Panc1 (cell line): ENCODE measurements around the gene POU2F2. TPM values are rescaled to one million over a fixed set of nuclear protein-coding genes. Genes with fewer than 3 reads are reported as not detected.

ENCODE experiments used
- ATAC-seq: fragments of 200-7000 bp; cut with Tn5 transposase; 2 replicates; pipeline ENCODE4 v1.9.1; 2020; ENCODE audit warnings: mild to moderate bottlenecking, moderate library complexity
- BruUV-seq: library from RNA; stranded (reverse); fragments of 400-500 nt; replicated peaks from 2 replicates; lab custom pipeline; 2021; lab: Mats Ljungman, UMichigan
- CTCF ChIA-PET: fragments of 300-600 bp; sonication (Branson Sonifier 250); formaldehyde crosslinking; loops from one replicate; lab custom pipeline; 2022; ENCODE audit warnings: antibody characterized with exemption; lab: Charles Lee
- POLR2A ChIA-PET: fragments of 300-600 bp; sonication (Branson Sonifier 250); formaldehyde crosslinking; loops from one replicate; lab custom pipeline; 2022; ENCODE audit warnings: antibody characterized with exemption; lab: Charles Lee
- DNase-seq: peaks from one replicate; pipeline ENCODE4 v3.0.0-alpha.2; 2010; ENCODE audit warnings: low read depth, low spot score
- H3K27ac ChIP-seq: 2 replicates; pipeline ENCODE4 v1.5.1; 2011; ENCODE audit warnings: mild to moderate bottlenecking, low read length, inconsistent platforms
- H3K27me3 ChIP-seq: fragments of 200-500 bp; sonication (Bioruptor generic); 2 replicates; pipeline ENCODE4 v1.6.0; 2014; ENCODE audit warnings: low read length, inconsistent platforms; ENCODE audit not compliant: control insufficient read depth, insufficient read depth
- H3K36me3 ChIP-seq: fragments of 200-500 bp; sonication (Bioruptor generic); 2 replicates; pipeline ENCODE4 v1.5.1; 2014; ENCODE audit warnings: inconsistent platforms, mild to moderate bottlenecking, low read length, moderate library complexity; ENCODE audit not compliant: control insufficient read depth, insufficient read depth
- H3K4me1 ChIP-seq: 2 replicates; pipeline ENCODE4 v1.5.1; 2011; ENCODE audit warnings: inconsistent platforms, mild to moderate bottlenecking, low read length, moderate library complexity; ENCODE audit not compliant: control insufficient read depth, insufficient read depth
- H3K4me3 ChIP-seq, 2 experiments: 2 replicates each; pipeline ENCODE4 v1.5.1; 2011 to 2012; ENCODE audit warnings: low read depth in 2 of 2, low read length in 2 of 2, mild to moderate bottlenecking in 2 of 2, inconsistent platforms in 1 of 2, moderate library complexity in 1 of 2
- H3K9me3 ChIP-seq: fragments of 200-500 bp; sonication (Bioruptor generic); 2 replicates; pipeline ENCODE4 v1.5.1; 2014; ENCODE audit warnings: low read depth, mild to moderate bottlenecking, inconsistent platforms, low read length, moderate library complexity; ENCODE audit not compliant: control insufficient read depth, insufficient read depth
- CTCF ChIP-seq: fragments of 450-650 bp; IDR thresholded peaks from 2 replicates; pipeline ENCODE4 v1.5.1; 2017; ENCODE audit warnings: mild to moderate bottlenecking
- POLR2AphosphoS5 ChIP-seq: IDR thresholded peaks from 2 replicates; pipeline ENCODE4 v1.6.1; 2012; ENCODE audit warnings: mild to moderate bottlenecking, low read depth, low read length, moderate library complexity
- SIN3A ChIP-seq: IDR thresholded peaks from 2 replicates; pipeline ENCODE4 v1.6.1; 2012; ENCODE audit warnings: low read depth, mild to moderate bottlenecking, low read length, moderate library complexity, borderline replicate concordance; ENCODE audit not compliant: insufficient read depth
- TCF7L2 ChIP-seq: IDR thresholded peaks from 2 replicates; pipeline ENCODE4 v1.6.1; 2011; ENCODE audit warnings: mild to moderate bottlenecking, low read depth, low read length, inconsistent platforms
- in situ Hi-C: cut with HindIII; loops from 2 replicates; pipeline ENCODE4 v1.10.0; 2016; ENCODE audit warnings: low sequenced_read_pairs, low pct_unique_long_range_greater_than_20kb
- intact Hi-C: fragments of 100-400 bp; cut with micrococcal nuclease; formaldehyde crosslinking; loops from one replicate; pipeline ENCODE4 v1.10.0; 2022; ENCODE audit not compliant: unreplicated experiment
- total RNA-seq: library from RNA; stranded (reverse); gene quantifications from one replicate; pipeline ENCODE4 v1.2.1, GENCODE V29; 2021; ENCODE audit not compliant: unreplicated experiment
- TF ChIP-seq, protein P1 (sequence below), 2 experiments: IDR thresholded peaks; 2 replicates each; pipeline ENCODE4 v1.6.1; 2011 to 2012; ENCODE audit warnings: low read depth in 2 of 2, control low read depth in 1 of 2, low read length in 1 of 2, mild to moderate bottlenecking in 1 of 2, moderate library complexity in 1 of 2; ENCODE audit not compliant: insufficient read depth in 1 of 2

Gene POU2F2
- total RNA-seq, 1 experiment from 2014 or later: 0.10 TPM

DNA sequence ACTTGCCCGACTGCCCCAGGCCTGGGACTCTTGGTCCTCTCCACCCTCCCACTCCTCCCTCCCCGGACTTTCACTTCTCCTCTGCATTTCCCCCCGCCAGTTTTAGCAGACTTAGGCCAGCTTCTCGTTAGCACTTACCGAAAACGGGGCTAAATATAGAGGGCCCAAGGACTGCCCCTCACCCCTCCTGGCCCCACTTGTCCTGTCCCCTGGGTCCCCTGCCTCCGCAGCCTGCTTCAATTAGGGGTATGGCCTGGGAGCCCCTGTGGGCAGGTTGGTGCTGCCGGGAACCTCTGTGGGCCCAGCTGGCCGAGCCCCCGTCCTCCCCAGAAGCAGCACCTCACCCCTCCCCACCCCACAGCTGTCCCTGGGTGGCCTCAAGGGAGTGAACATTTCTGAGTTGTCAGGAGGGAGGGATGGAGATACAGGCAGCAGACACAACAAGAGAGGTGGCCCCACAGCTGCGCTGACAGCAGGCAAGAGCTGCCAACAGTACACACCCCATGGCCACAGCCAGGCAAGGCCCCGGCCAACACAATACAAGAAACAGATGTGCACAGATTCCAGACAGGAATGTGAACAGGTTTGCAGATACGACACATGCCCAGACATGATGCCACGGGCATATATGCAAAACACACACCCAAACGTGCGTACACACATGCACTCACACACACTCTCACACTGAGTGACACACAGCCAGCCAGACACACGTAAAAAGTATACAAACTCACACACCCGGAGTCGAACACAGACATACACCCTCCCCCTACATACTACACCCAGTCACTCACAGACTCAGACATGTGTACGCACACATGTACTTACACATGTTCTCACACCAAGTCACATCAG lies 2.6 kb downstream of the POU2F2 start:
- H3K27ac ChIP-seq: no peak overlapping the region
- POLR2A ChIA-PET: no interaction called here
- no peak overlapping the region for H3K4me3 ChIP-seq
- DNase-seq: no peak
- intact Hi-C loops: no loop called here
- H3K9me3 ChIP-seq: no peaks in the 10 kb centered on the region
- CTCF ChIA-PET: interaction anchor here (0.9 kb wide), 1 partner anchor 197 kb away, joined by 4 read pairs; no protein-coding TSS in a partner anchor
- no peaks in the 10 kb centered on the region for H3K4me1 ChIP-seq
- in situ Hi-C loops: no loop called here
- no peak for TF ChIP-seq TCF7L2
- TF ChIP-seq, protein P1, sequence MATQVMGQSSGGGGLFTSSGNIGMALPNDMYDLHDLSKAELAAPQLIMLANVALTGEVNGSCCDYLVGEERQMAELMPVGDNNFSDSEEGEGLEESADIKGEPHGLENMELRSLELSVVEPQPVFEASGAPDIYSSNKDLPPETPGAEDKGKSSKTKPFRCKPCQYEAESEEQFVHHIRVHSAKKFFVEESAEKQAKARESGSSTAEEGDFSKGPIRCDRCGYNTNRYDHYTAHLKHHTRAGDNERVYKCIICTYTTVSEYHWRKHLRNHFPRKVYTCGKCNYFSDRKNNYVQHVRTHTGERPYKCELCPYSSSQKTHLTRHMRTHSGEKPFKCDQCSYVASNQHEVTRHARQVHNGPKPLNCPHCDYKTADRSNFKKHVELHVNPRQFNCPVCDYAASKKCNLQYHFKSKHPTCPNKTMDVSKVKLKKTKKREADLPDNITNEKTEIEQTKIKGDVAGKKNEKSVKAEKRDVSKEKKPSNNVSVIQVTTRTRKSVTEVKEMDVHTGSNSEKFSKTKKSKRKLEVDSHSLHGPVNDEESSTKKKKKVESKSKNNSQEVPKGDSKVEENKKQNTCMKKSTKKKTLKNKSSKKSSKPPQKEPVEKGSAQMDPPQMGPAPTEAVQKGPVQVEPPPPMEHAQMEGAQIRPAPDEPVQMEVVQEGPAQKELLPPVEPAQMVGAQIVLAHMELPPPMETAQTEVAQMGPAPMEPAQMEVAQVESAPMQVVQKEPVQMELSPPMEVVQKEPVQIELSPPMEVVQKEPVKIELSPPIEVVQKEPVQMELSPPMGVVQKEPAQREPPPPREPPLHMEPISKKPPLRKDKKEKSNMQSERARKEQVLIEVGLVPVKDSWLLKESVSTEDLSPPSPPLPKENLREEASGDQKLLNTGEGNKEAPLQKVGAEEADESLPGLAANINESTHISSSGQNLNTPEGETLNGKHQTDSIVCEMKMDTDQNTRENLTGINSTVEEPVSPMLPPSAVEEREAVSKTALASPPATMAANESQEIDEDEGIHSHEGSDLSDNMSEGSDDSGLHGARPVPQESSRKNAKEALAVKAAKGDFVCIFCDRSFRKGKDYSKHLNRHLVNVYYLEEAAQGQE (IDR thresholded peaks at IDR 0.05; ENCODE audit: insufficient read depth in 1 of 2, low read depth in 2 of 2, low read length in 1 of 2): no peak
- TF ChIP-seq SIN3A: no peak
- no peak for TF ChIP-seq POLR2AphosphoS5
- no peak for TF ChIP-seq CTCF
- no TSS peak for BruUV-seq
- no peak for ATAC-seq
- H3K27me3 ChIP-seq: no peaks in the 10 kb centered on the region
- no peaks in the 10 kb centered on the region for H3K36me3 ChIP-seq

GRCh38 chr19:42126574-42126973 lies 5.7 kb downstream of the POU2F2 start:
- CTCF ChIA-PET: no interaction called here
- in situ Hi-C loops: no loop called here

More at GRCh38 chr19:42126574-42126973, 5.7 kb downstream of the POU2F2 start:
- POLR2A ChIA-PET: no interaction called here
- intact Hi-C loops: no loop called here
- no peaks in the 10 kb centered on the region for H3K9me3 ChIP-seq
- ATAC-seq (no peak), DNase-seq (no peak)
- H3K4me1 ChIP-seq: no peaks in the 10 kb centered on the region
- H3K4me3 ChIP-seq: no peak overlapping the region
- no peaks in the 10 kb centered on the region for H3K36me3 ChIP-seq
- TF ChIP-seq POLR2AphosphoS5 (no peak), SIN3A (no peak), TCF7L2 (no peak), CTCF (no peak)
- TF ChIP-seq, protein P1 (IDR thresholded peaks at IDR 0.05; ENCODE audit: insufficient read depth in 1 of 2, low read depth in 2 of 2, low read length in 1 of 2): no peak
- no peaks in the 10 kb centered on the region for H3K27me3 ChIP-seq
- no TSS peak for BruUV-seq
- no peak overlapping the region for H3K27ac ChIP-seq
